ENCODE measurements around the gene TUBGCP2.

GRCh38 chr10:133267293-133267692 lies 41.4 kb downstream of the TUBGCP2 start:
- no peak for TF ChIP-seq CTCF (IDR thresholded peaks at IDR 0.05; ENCODE audit: insufficient read depth, low read length, poor library complexity, severe bottlenecking)
- no peak for TF ChIP-seq EZH2phosphoT487 (conservative IDR thresholded peaks at IDR 0.05; ENCODE audit: low read length)

All from SU-DHL-6 (cell line).